ENCODE measurements around the gene PHYHD1. TPM values are rescaled to one million over a fixed set of nuclear protein-coding genes. Genes with fewer than 3 reads are reported as not detected.

The PHYHD1 gene
- total RNA-seq, 1 donor from 2014 or later, result 6.0 TPM

GRCh38 chr9:128933731-128934130 is 12.9 kb downstream of the PHYHD1 start:
- Mint-ChIP-seq H3K27me3 (ENCODE audit: unreplicated experiment) (no peaks in the 10 kb centered on the region), H3K4me1 (ENCODE audit: unreplicated experiment) (no peaks in the 10 kb centered on the region)

GRCh38 chr9:128936171-128936865 is 15.5 kb downstream of the PHYHD1 start:
- Mint-ChIP-seq H3K9me3 (ENCODE audit: unreplicated experiment) (no peaks in the 10 kb centered on the region), H3K4me1 (ENCODE audit: unreplicated experiment) (no peaks in the 10 kb centered on the region), H3K27me3 (ENCODE audit: unreplicated experiment) (no peaks in the 10 kb centered on the region), H3K4me3 (ENCODE audit: unreplicated experiment) (no peak overlapping the region), H3K27ac (ENCODE audit: unreplicated experiment) (no peak overlapping the region), H3K36me3 (ENCODE audit: unreplicated experiment) (no peaks in the 10 kb centered on the region)
- TF ChIP-seq CTCF (IDR thresholded peaks at IDR 0.05), result no peak
- no peak for DNase-seq (ENCODE audit: extremely low spot score, unreplicated experiment)

More at GRCh38 chr9:128933731-128934130, 12.9 kb downstream of the PHYHD1 start:
- Mint-ChIP-seq H3K9me3 (ENCODE audit: unreplicated experiment) (no peaks in the 10 kb centered on the region), H3K27ac (ENCODE audit: unreplicated experiment) (no peak overlapping the region), H3K4me3 (ENCODE audit: unreplicated experiment) (no peak overlapping the region), H3K36me3 (ENCODE audit: unreplicated experiment) (no peaks in the 10 kb centered on the region)
- DNase-seq (ENCODE audit: extremely low spot score, unreplicated experiment), result no peak
- TF ChIP-seq CTCF (IDR thresholded peaks at IDR 0.05), result no peak

GRCh38 chr9:128937310-128938165 is 16.8 kb downstream of the PHYHD1 start:
- Mint-ChIP-seq H3K27me3 (ENCODE audit: unreplicated experiment) (no peaks in the 10 kb centered on the region), H3K27ac (ENCODE audit: unreplicated experiment) (no peak overlapping the region), H3K36me3 (ENCODE audit: unreplicated experiment) (no peaks in the 10 kb centered on the region), H3K4me3 (ENCODE audit: unreplicated experiment) (no peak overlapping the region), H3K4me1 (ENCODE audit: unreplicated experiment) (no peaks in the 10 kb centered on the region), H3K9me3 (ENCODE audit: unreplicated experiment) (no peaks in the 10 kb centered on the region)
- DNase-seq (ENCODE audit: extremely low spot score, unreplicated experiment), result no peak
- no peak for TF ChIP-seq CTCF (IDR thresholded peaks at IDR 0.05)

GRCh38 chr9:128940271-128940921 is 19.6 kb downstream of the PHYHD1 start:
- no peaks in the 10 kb centered on the region for H3K9me3 Mint-ChIP-seq (ENCODE audit: unreplicated experiment)
- no peaks in the 10 kb centered on the region for H3K36me3 Mint-ChIP-seq (ENCODE audit: unreplicated experiment)
- no peak overlapping the region for H3K4me3 Mint-ChIP-seq (ENCODE audit: unreplicated experiment)
- H3K27ac Mint-ChIP-seq (ENCODE audit: unreplicated experiment), result no peak overlapping the region
- H3K27me3 Mint-ChIP-seq (ENCODE audit: unreplicated experiment), result no peaks in the 10 kb centered on the region
- TF ChIP-seq CTCF (IDR thresholded peaks at IDR 0.05), result no peak
- H3K4me1 Mint-ChIP-seq (ENCODE audit: unreplicated experiment), result no peaks in the 10 kb centered on the region
- DNase-seq (ENCODE audit: extremely low spot score, unreplicated experiment), result no peak
